ENCODE results near the gene CALHM6. TPM values are rescaled to one million over a fixed set of nuclear protein-coding genes. Genes with fewer than 3 reads are reported as not detected.
A peak's percentile ranks its signal among the peaks of the same experiment; 100 is the strongest.

Gene CALHM6
- total RNA-seq, 1 experiment from 2014 or later = not detected

DNA sequence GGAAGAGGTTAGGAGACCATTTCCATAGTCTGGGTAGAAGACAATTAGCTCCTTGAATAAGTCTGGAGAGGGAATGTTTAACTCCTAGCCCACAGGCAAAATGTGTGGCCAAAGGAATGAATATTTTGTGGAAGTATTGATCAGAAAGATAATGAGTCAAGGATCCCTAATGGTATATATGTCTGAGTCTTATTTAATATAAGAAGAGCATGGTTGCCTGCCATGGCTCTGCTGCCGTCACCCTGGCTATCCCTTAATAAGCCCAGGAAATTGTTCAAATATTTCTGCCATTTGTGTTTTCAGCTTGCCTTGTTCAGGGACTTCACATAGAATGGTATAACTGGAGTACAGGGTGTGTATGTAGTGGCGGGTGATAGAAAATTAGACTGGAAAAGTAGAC lies 18.1 kb upstream of the CALHM6 start:
- H3K27ac Mint-ChIP-seq (ENCODE audit: unreplicated experiment) = no peak overlapping the region
- Histone ChIP-seq H3K9me3 (no peaks in the 10 kb centered on the region), H3K4me3 (ENCODE audit: low read depth, low read length) (no peak overlapping the region), H3K4me1 (no peaks in the 10 kb centered on the region), H3K36me3 (ENCODE audit: control insufficient read depth, insufficient read depth, low read length) (no peaks in the 10 kb centered on the region), H3K27me3 (replicated peaks; ENCODE audit: control insufficient read depth, insufficient read depth, low read length) (no peaks in the 10 kb centered on the region; the same call in 1 of the 2 replicates)
- TF ChIP-seq, protein P1, sequence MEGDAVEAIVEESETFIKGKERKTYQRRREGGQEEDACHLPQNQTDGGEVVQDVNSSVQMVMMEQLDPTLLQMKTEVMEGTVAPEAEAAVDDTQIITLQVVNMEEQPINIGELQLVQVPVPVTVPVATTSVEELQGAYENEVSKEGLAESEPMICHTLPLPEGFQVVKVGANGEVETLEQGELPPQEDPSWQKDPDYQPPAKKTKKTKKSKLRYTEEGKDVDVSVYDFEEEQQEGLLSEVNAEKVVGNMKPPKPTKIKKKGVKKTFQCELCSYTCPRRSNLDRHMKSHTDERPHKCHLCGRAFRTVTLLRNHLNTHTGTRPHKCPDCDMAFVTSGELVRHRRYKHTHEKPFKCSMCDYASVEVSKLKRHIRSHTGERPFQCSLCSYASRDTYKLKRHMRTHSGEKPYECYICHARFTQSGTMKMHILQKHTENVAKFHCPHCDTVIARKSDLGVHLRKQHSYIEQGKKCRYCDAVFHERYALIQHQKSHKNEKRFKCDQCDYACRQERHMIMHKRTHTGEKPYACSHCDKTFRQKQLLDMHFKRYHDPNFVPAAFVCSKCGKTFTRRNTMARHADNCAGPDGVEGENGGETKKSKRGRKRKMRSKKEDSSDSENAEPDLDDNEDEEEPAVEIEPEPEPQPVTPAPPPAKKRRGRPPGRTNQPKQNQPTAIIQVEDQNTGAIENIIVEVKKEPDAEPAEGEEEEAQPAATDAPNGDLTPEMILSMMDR (IDR thresholded peaks at IDR 0.05; ENCODE audit: insufficient read depth in 1 of 2, low read depth in 1 of 2, low read length in 1 of 2, severe bottlenecking in 1 of 2, unreplicated experiment in 1 of 2) = no peak
- peaks cover 16% of the 10 kb centered on the region for H3K27me3 Mint-ChIP-seq (ENCODE audit: insufficient read depth, unreplicated experiment)
- CTCF ChIA-PET = no interaction called here
- POLR2A ChIA-PET = no interaction called here
- intact Hi-C loops (cut with micrococcal nuclease; ENCODE audit: unreplicated experiment) = loop anchor here (10.0 kb wide), 1 partner anchor 202 kb away; no protein-coding TSS in a partner anchor
- no TSS peak for BruUV-seq (replicated peaks)
- H3K9me3 Mint-ChIP-seq (ENCODE audit: unreplicated experiment) = no peaks in the 10 kb centered on the region
- no peak for DNase-seq
- H3K4me3 Mint-ChIP-seq (ENCODE audit: unreplicated experiment) = no peak overlapping the region
- no peaks in the 10 kb centered on the region for H3K4me1 Mint-ChIP-seq (ENCODE audit: low read depth, unreplicated experiment)
- no peaks in the 10 kb centered on the region for H3K36me3 Mint-ChIP-seq (ENCODE audit: insufficient read depth, unreplicated experiment)

DNA sequence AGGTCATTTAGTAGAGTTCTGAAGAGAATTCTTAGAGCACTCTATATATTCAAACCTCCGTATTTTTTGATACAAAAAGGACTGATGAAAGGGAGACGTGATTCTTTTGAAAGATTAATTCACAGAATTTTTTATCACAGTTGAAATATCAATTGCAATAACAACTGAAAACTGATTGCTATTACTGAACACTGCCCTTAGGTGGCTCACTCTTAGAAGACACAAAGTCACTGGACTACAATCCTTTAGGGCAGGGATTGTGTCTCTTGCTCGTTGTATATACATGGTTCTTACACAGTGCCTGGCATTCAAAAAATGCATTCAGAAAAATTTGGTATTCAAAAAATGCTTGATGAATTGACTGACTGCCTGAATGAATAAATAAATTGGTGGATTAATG lies 17.1 kb upstream of the CALHM6 start:
- H3K36me3 ChIP-seq (ENCODE audit: control insufficient read depth, insufficient read depth, low read length) = no peaks in the 10 kb centered on the region
- H3K9me3 ChIP-seq = no peaks in the 10 kb centered on the region
- H3K27me3 ChIP-seq (replicated peaks; ENCODE audit: control insufficient read depth, insufficient read depth, low read length) = no peaks in the 10 kb centered on the region; the same call in 1 of the 2 replicates
- H3K27ac Mint-ChIP-seq (ENCODE audit: unreplicated experiment) = no peak overlapping the region
- no peak for DNase-seq
- peaks cover 16% of the 10 kb centered on the region for H3K27me3 Mint-ChIP-seq (ENCODE audit: insufficient read depth, unreplicated experiment)
- no TSS peak for BruUV-seq (replicated peaks)
- TF ChIP-seq, protein P1 (IDR thresholded peaks at IDR 0.05; ENCODE audit: insufficient read depth in 1 of 2, low read depth in 1 of 2, low read length in 1 of 2, severe bottlenecking in 1 of 2, unreplicated experiment in 1 of 2) = peak; percentile 44 to 48
- H3K9me3 Mint-ChIP-seq (ENCODE audit: unreplicated experiment) = no peaks in the 10 kb centered on the region
- H3K4me3 ChIP-seq (ENCODE audit: low read depth, low read length) = no peak overlapping the region
- H3K4me3 Mint-ChIP-seq (ENCODE audit: unreplicated experiment) = no peak overlapping the region
- no peaks in the 10 kb centered on the region for H3K4me1 ChIP-seq
- intact Hi-C loops (cut with micrococcal nuclease; ENCODE audit: unreplicated experiment) = loop anchor here (1.0 to 10.0 kb wide), 3 partner anchors 88 to 201 kb away; no protein-coding TSS in a partner anchor
- H3K36me3 Mint-ChIP-seq (ENCODE audit: insufficient read depth, unreplicated experiment) = no peaks in the 10 kb centered on the region
- ChIA-PET POLR2A (no interaction called here), CTCF (interaction anchor here (1.0 to 1.4 kb wide), 2 partner anchors 68 to 117 kb away, joined by 3 to 4 read pairs; partner anchors contain the start of gene CALHM5)
- H3K4me1 Mint-ChIP-seq (ENCODE audit: low read depth, unreplicated experiment) = no peaks in the 10 kb centered on the region

DNA sequence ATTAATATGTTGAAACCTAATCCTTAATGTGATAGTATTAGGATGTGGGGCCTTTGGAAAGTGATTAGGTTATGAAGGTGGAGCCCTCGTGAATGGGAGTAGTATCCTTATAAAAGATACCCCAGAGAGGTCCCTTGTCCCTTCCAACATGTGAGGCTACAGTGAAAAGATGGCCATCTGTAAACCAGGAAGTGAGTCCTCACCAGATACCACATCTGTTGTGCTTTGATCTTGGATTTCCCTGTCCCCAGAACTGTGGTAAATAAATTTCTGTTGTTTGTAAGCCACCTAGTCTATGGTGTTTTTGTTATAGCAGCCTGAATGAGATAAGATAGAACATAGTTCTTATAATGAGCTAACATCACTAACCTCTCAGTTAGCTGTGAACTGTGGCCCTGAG lies 16.6 kb upstream of the CALHM6 start:
- CTCF ChIA-PET = interaction anchor here (1.0 to 1.4 kb wide), 2 partner anchors 67 to 117 kb away, joined by 3 to 4 read pairs; partner anchors contain the start of gene CALHM5
- intact Hi-C loops (cut with micrococcal nuclease; ENCODE audit: unreplicated experiment) = loop anchor here (1.0 to 10.0 kb wide), 3 partner anchors 88 to 200 kb away; no protein-coding TSS in a partner anchor
- H3K36me3 ChIP-seq (ENCODE audit: control insufficient read depth, insufficient read depth, low read length) = no peaks in the 10 kb centered on the region

More for the DNA sequence above, 16.6 kb upstream of the CALHM6 start:
- Mint-ChIP-seq H3K4me1 (ENCODE audit: low read depth, unreplicated experiment) (no peaks in the 10 kb centered on the region), H3K27me3 (ENCODE audit: insufficient read depth, unreplicated experiment) (peaks cover 16% of the 10 kb centered on the region), H3K27ac (ENCODE audit: unreplicated experiment) (no peak overlapping the region), H3K36me3 (ENCODE audit: insufficient read depth, unreplicated experiment) (no peaks in the 10 kb centered on the region), H3K4me3 (ENCODE audit: unreplicated experiment) (no peak overlapping the region), H3K9me3 (ENCODE audit: unreplicated experiment) (no peaks in the 10 kb centered on the region)
- Histone ChIP-seq H3K27me3 (replicated peaks; ENCODE audit: control insufficient read depth, insufficient read depth, low read length) (no peaks in the 10 kb centered on the region; the same call in 1 of the 2 replicates), H3K4me1 (no peaks in the 10 kb centered on the region), H3K4me3 (ENCODE audit: low read depth, low read length) (no peak overlapping the region), H3K9me3 (no peaks in the 10 kb centered on the region)
- no TSS peak for BruUV-seq (replicated peaks)
- POLR2A ChIA-PET = no interaction called here
- TF ChIP-seq, protein P1 (IDR thresholded peaks at IDR 0.05; ENCODE audit: insufficient read depth in 1 of 2, low read depth in 1 of 2, low read length in 1 of 2, severe bottlenecking in 1 of 2, unreplicated experiment in 1 of 2) = no peak
- DNase-seq = no peak
